SK-N-SH (cell line): ENCODE data around the gene KISS1R. TPM values are rescaled to one million over a fixed set of nuclear protein-coding genes. Genes with fewer than 3 reads are reported as not detected.
A peak's percentile ranks its signal among the peaks of the same experiment; 100 is the strongest.

Source experiments
- CTCF ChIA-PET: fragments of 300-600, 350-600 bp; formaldehyde crosslinking; extraction: SDS; loops from one replicate; lab custom pipeline; 2021; lab: Yijun Ruan, JAX
- POLR2A ChIA-PET: fragments of 350-600 bp; sonication (Branson Sonifier 250); formaldehyde crosslinking; extraction: SDS; loops from one replicate; lab custom pipeline; 2020; ENCODE audit warnings: antibody characterized with exemption, inconsistent platforms; lab: Yijun Ruan, JAX
- DNase-seq: peaks from one replicate; pipeline ENCODE4 v3.0.0; 2012
- H2AFZ ChIP-seq: fragments of 200-600 bp; sonication (generic); 2 replicates; pipeline ENCODE4 v1.8.1; 2016; ENCODE audit warnings: antibody characterized with exemption, mild to moderate bottlenecking, low read depth
- H3F3A ChIP-seq: fragments of 200-600 bp; sonication (generic); replicated peaks from 2 replicates; pipeline ENCODE3; 2016; ENCODE audit warnings: antibody characterized with exemption, mild to moderate bottlenecking; ENCODE audit not compliant: insufficient read depth
- H3K27ac ChIP-seq, 2 experiments: fragments of 200-500 bp in 1 of 2; fragments of 200-600 bp in 1 of 2; sonication (Bioruptor generic) in 1 of 2; sonication (generic), shearing (Covaris generic) in 1 of 2; 2 replicates each; pipeline versions ENCODE4 v1.5.1 to v1.6.1; 2014 to 2016; ENCODE audit warnings: low read depth in 2 of 2, inconsistent platforms in 1 of 2, low read length in 1 of 2, mild to moderate bottlenecking in 1 of 2, mixed read lengths in 1 of 2
- H3K27me3 ChIP-seq: fragments of 200-600 bp; sonication (generic), shearing (Covaris generic); 2 replicates; pipeline ENCODE4 v1.6.1; 2016; ENCODE audit warnings: mixed run types; ENCODE audit not compliant: insufficient read depth
- H3K36me3 ChIP-seq, 2 experiments: fragments of 200-500 bp in 1 of 2; fragments of 200-600 bp in 1 of 2; sonication (Bioruptor generic) in 1 of 2; sonication (generic) in 1 of 2; replicated peaks in 1 of 2; 2 replicates each; pipeline versions ENCODE3 to v1.5.1; 2014 to 2016; ENCODE audit warnings: low read length in 1 of 2, mild to moderate bottlenecking in 1 of 2; ENCODE audit not compliant: insufficient read depth in 2 of 2, control insufficient read depth in 1 of 2
- H3K4me1 ChIP-seq, 2 experiments: fragments of 200-500 bp in 1 of 2; fragments of 200-600 bp in 1 of 2; sonication (Bioruptor generic) in 1 of 2; sonication (generic), shearing (Covaris generic) in 1 of 2; 2 replicates each; pipeline versions ENCODE4 v1.5.1 to v1.6.1; 2014 to 2016; ENCODE audit warnings: low read depth in 1 of 2, low read length in 1 of 2, mixed run types in 1 of 2; ENCODE audit not compliant: insufficient read depth in 2 of 2, control insufficient read depth in 1 of 2
- H3K4me2 ChIP-seq: fragments of 200-600 bp; sonication (generic), shearing (Covaris generic); 2 replicates; pipeline ENCODE4 v1.6.1; 2017; ENCODE audit warnings: mixed run types
- H3K4me3 ChIP-seq, 2 experiments: fragments of 200-500 bp in 1 of 2; fragments of 200-600 bp in 1 of 2; sonication (Bioruptor generic) in 1 of 2; sonication (generic), shearing (Covaris generic) in 1 of 2; 2 replicates each; pipeline versions ENCODE4 v1.5.1 to v1.8.1; 2014 to 2016; ENCODE audit warnings: low read depth in 2 of 2, inconsistent platforms in 1 of 2, low read length in 1 of 2, mild to moderate bottlenecking in 1 of 2, mixed read lengths in 1 of 2, moderate library complexity in 1 of 2
- H3K79me2 ChIP-seq: fragments of 200-600 bp; sonication (generic); 2 replicates; pipeline ENCODE4 v1.8.1; 2017; ENCODE audit warnings: mild to moderate bottlenecking; ENCODE audit not compliant: insufficient read depth
- H3K9ac ChIP-seq: fragments of 200-600 bp; sonication (generic); 2 replicates; pipeline ENCODE4 v1.6.1; 2017; ENCODE audit warnings: mixed run types
- H3K9me2 ChIP-seq: fragments of 200-600 bp; sonication (generic); 2 replicates; pipeline ENCODE4 v1.6.1; 2017; ENCODE audit warnings: mixed run types
- H3K9me3 ChIP-seq: fragments of 200-600 bp; sonication (generic); 2 replicates; pipeline ENCODE4 v1.6.1; 2017; ENCODE audit warnings: mixed run types, mild to moderate bottlenecking, moderate library complexity
- H4K20me1 ChIP-seq: fragments of 200-600 bp; sonication (generic); 2 replicates; pipeline ENCODE4 v1.6.1; 2017; ENCODE audit warnings: mild to moderate bottlenecking, mixed run types; ENCODE audit not compliant: insufficient read depth
- CHD2 ChIP-seq: fragments of 150-350 bp; IDR thresholded peaks from 2 replicates; pipeline ENCODE4 v1.6.1; 2018; ENCODE audit warnings: low read length; ENCODE audit not compliant: partially characterized antibody
- EZH2phosphoT487 ChIP-seq: fragments of 200-600 bp; sonication (generic); IDR thresholded peaks from 2 replicates; pipeline ENCODE4 v1.6.1; 2017; ENCODE audit warnings: low read depth, mixed run types, mild to moderate bottlenecking, antibody characterized with exemption, moderate library complexity, borderline replicate concordance
- FOSL2 ChIP-seq: IDR thresholded peaks from 2 replicates; pipeline ENCODE4 v1.4.0; 2012; ENCODE audit warnings: low read depth, mild to moderate bottlenecking, moderate library complexity, borderline replicate concordance
- FOXJ3 ChIP-seq: sonication (generic); formaldehyde crosslinking; IDR thresholded peaks from 2 replicates; pipeline ENCODE4 v1.5.1; 2020; ENCODE audit warnings: mild to moderate bottlenecking, missing genetic modification reagents
- FOXM1 ChIP-seq: IDR thresholded peaks from 2 replicates; pipeline ENCODE4 v1.4.0; 2012; ENCODE audit warnings: low read depth, mild to moderate bottlenecking
- GABPA ChIP-seq: IDR thresholded peaks from 2 replicates; pipeline ENCODE4 v1.4.0; 2012; ENCODE audit warnings: low read depth, mild to moderate bottlenecking
- JUND ChIP-seq: IDR thresholded peaks from 2 replicates; pipeline ENCODE4 v1.4.0; 2012
- MAX ChIP-seq: IDR thresholded peaks from 2 replicates; pipeline ENCODE4 v1.4.0; 2012; ENCODE audit warnings: low read depth
- MEF2A ChIP-seq: IDR thresholded peaks from 2 replicates; pipeline ENCODE4 v1.4.0; 2012; ENCODE audit warnings: low read depth, borderline replicate concordance
- MXI1 ChIP-seq: IDR thresholded peaks from 2 replicates; pipeline ENCODE4 v1.6.1; 2012; ENCODE audit warnings: mild to moderate bottlenecking, low read depth, low read length, improper control_type of control experiment
- POLR2AphosphoS5 ChIP-seq: IDR thresholded peaks from 2 replicates; pipeline ENCODE4 v1.6.1; 2012; ENCODE audit warnings: low read depth, low read length
- RCOR1 ChIP-seq: fragments of 150-350 bp; IDR thresholded peaks from 2 replicates; pipeline ENCODE4 v1.6.1; 2017; ENCODE audit warnings: antibody characterized with exemption, low read length
- REST ChIP-seq: IDR thresholded peaks from 2 replicates; pipeline ENCODE4 v1.6.1; 2012; ENCODE audit warnings: mild to moderate bottlenecking, low read depth, low read length, moderate library complexity
- RFX5 ChIP-seq: IDR thresholded peaks from 2 replicates; pipeline ENCODE4 v1.6.1; 2012; ENCODE audit warnings: mild to moderate bottlenecking, improper control_type of control experiment, low read length
- RXRA ChIP-seq: IDR thresholded peaks from 2 replicates; pipeline ENCODE4 v1.4.0; 2012; ENCODE audit warnings: low read depth, mild to moderate bottlenecking, borderline replicate concordance
- SIN3A ChIP-seq: IDR thresholded peaks from 2 replicates; pipeline ENCODE4 v1.6.1; 2012; ENCODE audit warnings: low read depth, mild to moderate bottlenecking, low read length, moderate library complexity, borderline replicate concordance
- USF1 ChIP-seq: IDR thresholded peaks from 2 replicates; pipeline ENCODE4 v1.4.0; 2012; ENCODE audit warnings: low read depth, borderline replicate concordance
- USF2 ChIP-seq: fragments of 150-350 bp; IDR thresholded peaks from 2 replicates; pipeline ENCODE4 v1.6.1; 2017; ENCODE audit warnings: antibody characterized with exemption, low read length, low read depth, borderline replicate concordance
- ZBTB33 ChIP-seq: IDR thresholded peaks from 2 replicates; pipeline ENCODE4 v1.4.0; 2012; ENCODE audit warnings: low read depth, borderline replicate concordance
- WGBS: methylation state at CpG from one replicate; pipeline ENCODE4 v1.1.6; 2017; ENCODE audit warnings: low lambda C conversion rate; 5-methylcytosine and 5-hydroxymethylcytosine counted together
- polyA plus RNA-seq, 3 experiments: library from polyadenylated mRNA; depleted of rRNA; stranded (reverse); fragments of >200 nt; gene quantifications; 2 replicates each; pipeline ENCODE4 v1.2.3, GENCODE V29; 2012

Gene KISS1R
- polyA plus RNA-seq, 1 of the 3 experiments (the other 2 are of a cell fraction): not detected

- TF ChIP-seq RXRA (no peak), REST (no peak), FOSL2 (no peak), USF1 (no peak), SIN3A (no peak), MEF2A (no peak), CHD2 (no peak), POLR2AphosphoS5 (no peak), RFX5 (no peak)
- Histone ChIP-seq H3K4me2 (no peak overlapping the region), H3F3A (peaks cover 4% of the 10 kb centered on the region), H3K9ac (no peak overlapping the region), H3K27me3 (no peaks in the 10 kb centered on the region), H3K9me2 (no peaks in the 10 kb centered on the region), H3K36me3 (peaks cover 0 to 11% of the 10 kb centered on the region in 2 experiments), H3K27ac (no peak overlapping the region), H3K79me2 (peaks cover 60% of the 10 kb centered on the region), H3K4me3 (no peak overlapping the region), H3K9me3 (no peaks in the 10 kb centered on the region), H3K4me1 (no peaks in the 10 kb centered on the region; a peak in 1 of 4 replicates), H2AFZ (no peak overlapping the region), H4K20me1 (peaks cover 45% of the 10 kb centered on the region)
- peak; percentile 62 for DNase-seq
- 80% methylated on average over 17 of the region's 32 CpGs for WGBS
- POLR2A ChIA-PET: no interaction called here
- CTCF ChIA-PET: interaction anchor here (1.5 to 1.7 kb wide), 2 partner anchors 11 to 19 kb away, joined by 3 to 5 read pairs; no protein-coding TSS in a partner anchor
Observed at GRCh38 chr19:903266-903797, 13.8 kb upstream of the KISS1R start.

- CTCF ChIA-PET: interaction anchor here (1.5 kb wide), 1 partner anchor 9 kb away, joined by 3 read pairs; no protein-coding TSS in a partner anchor
- peaks cover 69% of the 10 kb centered on the region for H3K79me2 ChIP-seq
- no peak for TF ChIP-seq ZBTB33
- no peak for TF ChIP-seq RCOR1
- no peak for TF ChIP-seq FOXJ3
- no peak for TF ChIP-seq MAX
- no peak for TF ChIP-seq SIN3A
- no peak for TF ChIP-seq JUND
- TF ChIP-seq USF2: no peak
- TF ChIP-seq RFX5: no peak
- TF ChIP-seq FOXM1: no peak
- TF ChIP-seq RXRA: no peak
- TF ChIP-seq FOSL2: no peak
- TF ChIP-seq EZH2phosphoT487: no peak
- TF ChIP-seq GABPA: no peak
- TF ChIP-seq MXI1: no peak
- TF ChIP-seq, all 33 proteins: peak for 0
Observed at GRCh38 chr19:904545-904944, 12.6 kb upstream of the KISS1R start.

More at GRCh38 chr19:904545-904944, 12.6 kb upstream of the KISS1R start:
- Histone ChIP-seq H3K27ac (no peak overlapping the region), H3K9ac (no peak overlapping the region), H3K4me2 (no peak overlapping the region), H3F3A (peaks cover 4% of the 10 kb centered on the region), H3K9me2 (no peaks in the 10 kb centered on the region), H3K27me3 (no peaks in the 10 kb centered on the region), H2AFZ (no peak overlapping the region), H4K20me1 (peaks cover 55% of the 10 kb centered on the region), H3K9me3 (no peaks in the 10 kb centered on the region), H3K4me1 (no peaks in the 10 kb centered on the region; a peak in 1 of 4 replicates), H3K36me3 (peaks cover 0 to 8% of the 10 kb centered on the region in 2 experiments), H3K4me3 (no peak overlapping the region)
- POLR2A ChIA-PET: interaction anchor here (0.7 kb wide), 1 partner anchor 599 kb away, joined by 3 read pairs; no protein-coding TSS in a partner anchor
- no peak for DNase-seq
- 97% methylated on average over 8 of the region's 8 CpGs for WGBS
